HL-60 (cell line): ENCODE data around the gene COL23A1.

Experiments used
- DNase-seq, 2 experiments: peaks; one replicate each; pipeline ENCODE4 v3.0.0-alpha.2; 2010 to 2020; ENCODE audit warnings: low read depth in 1 of 2, low spot score in 1 of 2
- H3K27ac ChIP-seq: fragments of 250-450 bp; sonication (Bioruptor Pico); replicated peaks from 2 replicates; pipeline ENCODE4 v1.5.1; 2020; ENCODE audit warnings: mild to moderate bottlenecking, moderate library complexity
- H3K27me3 ChIP-seq: fragments of 250-450 bp; sonication (Bioruptor Pico); 2 replicates; pipeline ENCODE4 v1.5.1; 2021; ENCODE audit warnings: mild to moderate bottlenecking, moderate library complexity; ENCODE audit not compliant: insufficient read depth, poor library complexity, severe bottlenecking
- H3K4me3 ChIP-seq: replicated peaks from 2 replicates; pipeline ENCODE4 v1.5.1; 2011; ENCODE audit warnings: mild to moderate bottlenecking, control low read depth, low read length; ENCODE audit not compliant: insufficient read depth
- GABPA ChIP-seq: IDR thresholded peaks from 2 replicates; pipeline ENCODE4 v1.6.1; 2012; ENCODE audit warnings: low read depth
- POLR2AphosphoS5 ChIP-seq: IDR thresholded peaks from 2 replicates; pipeline ENCODE4 v1.6.1; 2012; ENCODE audit warnings: low read depth
- SPI1 ChIP-seq: IDR thresholded peaks from 2 replicates; pipeline ENCODE4 v1.6.1; 2012; ENCODE audit warnings: low read depth, mild to moderate bottlenecking, borderline replicate concordance
- TF ChIP-seq, protein P1 (sequence below): IDR thresholded peaks from 2 replicates; pipeline ENCODE4 v1.6.1; 2012; ENCODE audit warnings: low read depth; ENCODE audit not compliant: insufficient replicate concordance
- TF ChIP-seq, protein P2 (sequence below): IDR thresholded peaks from one replicate; pipeline ENCODE4 v1.5.1; 2011; ENCODE audit warnings: low read length, control low read depth, inconsistent platforms; ENCODE audit not compliant: insufficient read depth

The COL23A1 gene

GRCh38 chr5:178248750-178249149, 341.4 kb downstream of the COL23A1 start:
- Histone ChIP-seq H3K4me3 (no peak overlapping the region), H3K27me3 (no peaks in the 10 kb centered on the region), H3K27ac (no peak overlapping the region)
- no peak for DNase-seq
- TF ChIP-seq, protein P1, sequence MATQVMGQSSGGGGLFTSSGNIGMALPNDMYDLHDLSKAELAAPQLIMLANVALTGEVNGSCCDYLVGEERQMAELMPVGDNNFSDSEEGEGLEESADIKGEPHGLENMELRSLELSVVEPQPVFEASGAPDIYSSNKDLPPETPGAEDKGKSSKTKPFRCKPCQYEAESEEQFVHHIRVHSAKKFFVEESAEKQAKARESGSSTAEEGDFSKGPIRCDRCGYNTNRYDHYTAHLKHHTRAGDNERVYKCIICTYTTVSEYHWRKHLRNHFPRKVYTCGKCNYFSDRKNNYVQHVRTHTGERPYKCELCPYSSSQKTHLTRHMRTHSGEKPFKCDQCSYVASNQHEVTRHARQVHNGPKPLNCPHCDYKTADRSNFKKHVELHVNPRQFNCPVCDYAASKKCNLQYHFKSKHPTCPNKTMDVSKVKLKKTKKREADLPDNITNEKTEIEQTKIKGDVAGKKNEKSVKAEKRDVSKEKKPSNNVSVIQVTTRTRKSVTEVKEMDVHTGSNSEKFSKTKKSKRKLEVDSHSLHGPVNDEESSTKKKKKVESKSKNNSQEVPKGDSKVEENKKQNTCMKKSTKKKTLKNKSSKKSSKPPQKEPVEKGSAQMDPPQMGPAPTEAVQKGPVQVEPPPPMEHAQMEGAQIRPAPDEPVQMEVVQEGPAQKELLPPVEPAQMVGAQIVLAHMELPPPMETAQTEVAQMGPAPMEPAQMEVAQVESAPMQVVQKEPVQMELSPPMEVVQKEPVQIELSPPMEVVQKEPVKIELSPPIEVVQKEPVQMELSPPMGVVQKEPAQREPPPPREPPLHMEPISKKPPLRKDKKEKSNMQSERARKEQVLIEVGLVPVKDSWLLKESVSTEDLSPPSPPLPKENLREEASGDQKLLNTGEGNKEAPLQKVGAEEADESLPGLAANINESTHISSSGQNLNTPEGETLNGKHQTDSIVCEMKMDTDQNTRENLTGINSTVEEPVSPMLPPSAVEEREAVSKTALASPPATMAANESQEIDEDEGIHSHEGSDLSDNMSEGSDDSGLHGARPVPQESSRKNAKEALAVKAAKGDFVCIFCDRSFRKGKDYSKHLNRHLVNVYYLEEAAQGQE, result no peak
- TF ChIP-seq, protein P2, sequence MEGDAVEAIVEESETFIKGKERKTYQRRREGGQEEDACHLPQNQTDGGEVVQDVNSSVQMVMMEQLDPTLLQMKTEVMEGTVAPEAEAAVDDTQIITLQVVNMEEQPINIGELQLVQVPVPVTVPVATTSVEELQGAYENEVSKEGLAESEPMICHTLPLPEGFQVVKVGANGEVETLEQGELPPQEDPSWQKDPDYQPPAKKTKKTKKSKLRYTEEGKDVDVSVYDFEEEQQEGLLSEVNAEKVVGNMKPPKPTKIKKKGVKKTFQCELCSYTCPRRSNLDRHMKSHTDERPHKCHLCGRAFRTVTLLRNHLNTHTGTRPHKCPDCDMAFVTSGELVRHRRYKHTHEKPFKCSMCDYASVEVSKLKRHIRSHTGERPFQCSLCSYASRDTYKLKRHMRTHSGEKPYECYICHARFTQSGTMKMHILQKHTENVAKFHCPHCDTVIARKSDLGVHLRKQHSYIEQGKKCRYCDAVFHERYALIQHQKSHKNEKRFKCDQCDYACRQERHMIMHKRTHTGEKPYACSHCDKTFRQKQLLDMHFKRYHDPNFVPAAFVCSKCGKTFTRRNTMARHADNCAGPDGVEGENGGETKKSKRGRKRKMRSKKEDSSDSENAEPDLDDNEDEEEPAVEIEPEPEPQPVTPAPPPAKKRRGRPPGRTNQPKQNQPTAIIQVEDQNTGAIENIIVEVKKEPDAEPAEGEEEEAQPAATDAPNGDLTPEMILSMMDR, result no peak
- TF ChIP-seq SPI1 (no peak), POLR2AphosphoS5 (no peak), GABPA (no peak)

- no peak overlapping the region for H3K27ac ChIP-seq
- TF ChIP-seq, protein P2, result no peak
- TF ChIP-seq SPI1 (no peak), POLR2AphosphoS5 (no peak; the same call in 1 of the 2 replicates), GABPA (no peak)
- TF ChIP-seq, protein P1, result no peak
- H3K27me3 ChIP-seq, result no peaks in the 10 kb centered on the region
- DNase-seq, result no peak
- no peak overlapping the region for H3K4me3 ChIP-seq
Measured at GRCh38 chr5:178247481-178248456, 342.4 kb downstream of the COL23A1 start.

- TF ChIP-seq POLR2AphosphoS5 (0 out of 2 replicates have a peak, but pooled peaks have one; percentile 42), GABPA (no peak)
- no peak overlapping the region for H3K27ac ChIP-seq
- no peak for DNase-seq
- no peak overlapping the region for H3K4me3 ChIP-seq
- H3K27me3 ChIP-seq, result no peaks in the 10 kb centered on the region
Measured at GRCh38 chr5:178246624-178247279, 343.4 kb downstream of the COL23A1 start.

DNA sequence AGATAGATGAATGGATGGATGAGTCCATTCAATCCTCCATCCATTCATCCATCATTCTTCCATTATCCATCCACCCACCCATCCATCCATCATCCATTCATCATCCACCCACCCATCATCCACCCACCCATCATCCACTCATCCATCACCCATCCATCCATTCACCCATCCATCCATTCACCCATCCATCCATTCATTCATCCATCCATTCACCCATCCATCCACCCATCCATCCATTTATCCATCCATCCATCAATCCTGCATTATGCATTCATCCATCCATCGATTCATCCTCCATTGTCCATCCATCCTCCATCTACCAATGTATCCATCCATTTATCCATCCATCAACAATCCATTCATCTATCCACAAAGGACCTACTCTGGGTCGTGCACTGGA, 344.8 kb downstream of the COL23A1 start:
- Histone ChIP-seq H3K27ac (no peak overlapping the region), H3K27me3 (no peaks in the 10 kb centered on the region), H3K4me3 (no peak overlapping the region)
- TF ChIP-seq, protein P2, result no peak
- no peak for TF ChIP-seq SPI1
- TF ChIP-seq, protein P1, result no peak
- no peak for TF ChIP-seq POLR2AphosphoS5
- TF ChIP-seq GABPA, result no peak
- no peak for DNase-seq
